CD4-positive, alpha-beta T cell (primary cell): ENCODE data around the gene ARL14EP. TPM values are rescaled to one million over a fixed set of nuclear protein-coding genes. Genes with fewer than 3 reads are reported as not detected.

Experiments used
- ATAC-seq: fragments of 200-7000 bp; cut with Tn5 transposase; one replicate; pipeline ENCODE4 v1.10.0; 2022; ENCODE audit warnings: mild to moderate bottlenecking; ENCODE audit not compliant: poor library complexity
- CTCF ChIA-PET: fragments of 350-600 bp; sonication (Branson Sonifier 250); formaldehyde crosslinking; loops from one replicate; lab custom pipeline; 2021; ENCODE audit warnings: antibody characterized with exemption, inconsistent platforms; lab: Charles Lee
- POLR2A ChIA-PET: fragments of 350-600 bp; sonication (Branson Sonifier 250); formaldehyde crosslinking; loops from one replicate; lab custom pipeline; 2021; ENCODE audit warnings: antibody characterized with exemption, inconsistent platforms; lab: Charles Lee
- DNase-seq, 14 experiments: peaks; one replicate each; pipeline ENCODE4 v3.0.0-alpha.2; 2013 to 2020; ENCODE audit warnings: mixed read lengths in 2 of 14
- H3K27ac ChIP-seq, 2 donors: one replicate each; pipeline versions ENCODE4 v1.5.1 to v1.7.0; 2013; ENCODE audit warnings: low read length in 2 of 2, low read depth in 1 of 2, mild to moderate bottlenecking in 1 of 2
- H3K27me3 ChIP-seq, 2 experiments: 1 replicate in 1 of 2; 2 replicates in 1 of 2; pipeline versions ENCODE4 v1.6.1 to v1.7.0; 2013; ENCODE audit warnings: low read length in 2 of 2, control low read depth in 1 of 2, mild to moderate bottlenecking in 1 of 2, moderate library complexity in 1 of 2; ENCODE audit not compliant: insufficient read depth in 2 of 2, control insufficient read depth in 1 of 2
- H3K36me3 ChIP-seq: one replicate; pipeline ENCODE4 v1.6.1; 2013; ENCODE audit warnings: low read length, control low read depth; ENCODE audit not compliant: insufficient read depth
- H3K4me1 ChIP-seq: one replicate; pipeline ENCODE4 v1.6.1; 2013; ENCODE audit warnings: low read length, control low read depth; ENCODE audit not compliant: insufficient read depth
- H3K4me3 ChIP-seq: one replicate; pipeline ENCODE4 v1.5.1; 2013; ENCODE audit warnings: mild to moderate bottlenecking, low read length, moderate library complexity
- H3K9me3 ChIP-seq, 2 experiments: 1 replicate in 1 of 2; 2 replicates in 1 of 2; pipeline versions ENCODE4 v1.6.1 to v1.7.0; 2013; ENCODE audit warnings: low read length in 2 of 2, mild to moderate bottlenecking in 2 of 2, control low read depth in 1 of 2, moderate library complexity in 1 of 2; ENCODE audit not compliant: control insufficient read depth in 1 of 2, insufficient read depth in 1 of 2
- H3K27ac Mint-ChIP-seq: one replicate; pipeline ENCODE4 v1.8.0; 2020; ENCODE audit warnings: mixed read lengths
- H3K27me3 Mint-ChIP-seq: one replicate; pipeline ENCODE4 v1.8.0; 2021; ENCODE audit warnings: mixed read lengths
- H3K36me3 Mint-ChIP-seq: one replicate; pipeline ENCODE4 v1.8.0; 2021; ENCODE audit warnings: low read depth, mixed read lengths
- H3K4me1 Mint-ChIP-seq: one replicate; pipeline ENCODE4 v1.8.0; 2021; ENCODE audit warnings: low read depth, mixed read lengths
- H3K4me3 Mint-ChIP-seq: one replicate; pipeline ENCODE4 v1.8.0; 2020; ENCODE audit warnings: mild to moderate bottlenecking, mixed read lengths
- H3K9me3 Mint-ChIP-seq: one replicate; pipeline ENCODE4 v1.8.0; 2020; ENCODE audit warnings: mixed read lengths
- CTCF ChIP-seq: fragments of 200-600 bp; IDR thresholded peaks from one replicate; pipeline ENCODE4 v1.8.0; 2022; ENCODE audit warnings: antibody characterized with exemption, mild to moderate bottlenecking
- intact Hi-C, 2 experiments: fragments of 100-400 bp; cut with DNase I in 1 of 2; cut with micrococcal nuclease in 1 of 2; formaldehyde crosslinking; loops; one replicate each; pipeline versions ENCODE4 v1.15.1 to v1.9.0; 2023 to 2025; cut with DNase I, micrococcal nuclease
- total RNA-seq, 174 experiments: library from RNA in 2 of 174; stranded (reverse) in 2 of 174; gene quantifications; one replicate each; pipeline ENCODE4 v1.2.3 and lab custom pipeline; 2021 to 2026

ARL14EP gene
- total RNA-seq, 2 experiments from 2014 or later = 48.1 to 49.7 TPM

GRCh38 chr11:30356391-30356790 is 33.5 kb downstream of the ARL14EP start:
- TF ChIP-seq CTCF = no peak
- DNase-seq (no peak), ATAC-seq (no peak)
- H3K4me3 Mint-ChIP-seq = no peak overlapping the region
- ChIA-PET CTCF (no interaction called here), POLR2A (no interaction called here)
- Histone ChIP-seq H3K36me3 (no peaks in the 10 kb centered on the region), H3K4me3 (no peak overlapping the region), H3K27ac (no peak overlapping the region), H3K27me3 (peaks cover 0 to 4% of the 10 kb centered on the region in 2 experiments), H3K4me1 (no peaks in the 10 kb centered on the region), H3K9me3 (no peaks in the 10 kb centered on the region)
- no peak overlapping the region for H3K27ac Mint-ChIP-seq
- intact Hi-C loops = no loop called here
- H3K36me3 Mint-ChIP-seq = no peaks in the 10 kb centered on the region
- H3K9me3 Mint-ChIP-seq = no peaks in the 10 kb centered on the region
- peaks cover 7% of the 10 kb centered on the region for H3K27me3 Mint-ChIP-seq
- no peaks in the 10 kb centered on the region for H3K4me1 Mint-ChIP-seq

- Mint-ChIP-seq H3K4me1 (no peaks in the 10 kb centered on the region), H3K9me3 (no peaks in the 10 kb centered on the region), H3K27me3 (no peaks in the 10 kb centered on the region), H3K27ac (no peak overlapping the region), H3K36me3 (no peaks in the 10 kb centered on the region), H3K4me3 (no peak overlapping the region)
- Histone ChIP-seq H3K27me3 (no peaks in the 10 kb centered on the region), H3K36me3 (no peaks in the 10 kb centered on the region), H3K4me3 (no peak overlapping the region), H3K27ac (no peak overlapping the region), H3K4me1 (no peaks in the 10 kb centered on the region), H3K9me3 (no peaks in the 10 kb centered on the region)
- DNase-seq (no peak), ATAC-seq (no peak)
- ChIA-PET CTCF (no interaction called here), POLR2A (no interaction called here)
- TF ChIP-seq CTCF = no peak
- intact Hi-C loops = no loop called here
These were observed 35.0 kb downstream of the ARL14EP start for GRCh38 chr11:30357872-30358271.

- Histone ChIP-seq H3K27me3 (no peaks in the 10 kb centered on the region), H3K4me3 (no peak overlapping the region), H3K4me1 (no peaks in the 10 kb centered on the region), H3K36me3 (no peaks in the 10 kb centered on the region), H3K27ac (no peak overlapping the region), H3K9me3 (no peaks in the 10 kb centered on the region)
- TF ChIP-seq CTCF = no peak
- Mint-ChIP-seq H3K9me3 (no peaks in the 10 kb centered on the region), H3K4me1 (no peaks in the 10 kb centered on the region), H3K27me3 (no peaks in the 10 kb centered on the region), H3K36me3 (no peaks in the 10 kb centered on the region), H3K4me3 (no peak overlapping the region), H3K27ac (no peak overlapping the region)
- DNase-seq = no peak
- ATAC-seq = no peak
- intact Hi-C loops = no loop called here
- ChIA-PET POLR2A (no interaction called here), CTCF (no interaction called here)
These were observed 35.6 kb downstream of the ARL14EP start for GRCh38 chr11:30358536-30358935.
